Smooth muscle cell of the brain vasculature (primary cell): ENCODE measurements around the gene GATAD2B.
"Not testable (repeated sequence)": the region's sequence is repeated elsewhere in the genome, so short reads cannot be mapped to it uniquely, and the experiment has no call there.

Experiments
- DNase-seq: peaks from one replicate; pipeline ENCODE4 v3.0.0-alpha.2; 2012; ENCODE audit warnings: low read depth, low spot score

The GATAD2B gene

DNA sequence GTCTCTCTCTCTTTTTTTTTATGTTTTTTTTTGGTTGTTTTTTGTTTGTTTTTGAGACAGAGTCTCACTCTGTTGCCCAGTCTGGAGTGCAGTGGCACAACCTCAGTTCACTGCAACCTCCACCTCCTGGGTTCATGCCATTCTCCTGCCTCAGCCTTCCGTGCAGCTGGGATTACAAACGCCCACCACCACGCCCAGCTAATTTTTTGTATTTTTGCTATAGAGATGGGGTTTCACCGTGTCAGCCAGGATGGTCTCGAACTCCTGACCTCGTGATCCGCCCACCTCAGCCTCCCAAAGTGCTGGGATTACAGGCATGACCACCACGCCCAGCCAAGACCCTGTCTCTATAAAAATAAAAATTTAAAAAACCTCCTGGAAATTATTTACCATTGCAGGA lies 88.8 kb downstream of the GATAD2B start:
- not testable (repeated sequence) for DNase-seq

DNA sequence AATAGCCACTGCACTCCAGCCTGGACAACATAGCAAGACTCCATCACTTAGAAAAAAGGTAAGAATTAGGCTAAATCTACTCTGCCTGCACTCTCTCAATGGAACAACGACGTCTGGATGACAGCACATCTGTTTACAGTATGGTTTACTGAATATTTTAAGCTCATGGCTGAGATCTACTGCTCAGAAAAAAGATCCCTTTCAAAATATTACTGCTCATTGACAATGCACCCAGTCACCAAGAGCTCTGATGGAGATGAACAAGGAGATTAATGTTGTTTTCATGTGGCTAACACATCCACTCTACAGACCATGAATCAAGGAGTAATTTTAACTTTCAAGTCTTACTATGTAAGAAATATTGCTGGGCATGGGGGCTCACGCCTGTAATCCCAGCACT lies 89.6 kb downstream of the GATAD2B start:
- DNase-seq, result no peak

DNA sequence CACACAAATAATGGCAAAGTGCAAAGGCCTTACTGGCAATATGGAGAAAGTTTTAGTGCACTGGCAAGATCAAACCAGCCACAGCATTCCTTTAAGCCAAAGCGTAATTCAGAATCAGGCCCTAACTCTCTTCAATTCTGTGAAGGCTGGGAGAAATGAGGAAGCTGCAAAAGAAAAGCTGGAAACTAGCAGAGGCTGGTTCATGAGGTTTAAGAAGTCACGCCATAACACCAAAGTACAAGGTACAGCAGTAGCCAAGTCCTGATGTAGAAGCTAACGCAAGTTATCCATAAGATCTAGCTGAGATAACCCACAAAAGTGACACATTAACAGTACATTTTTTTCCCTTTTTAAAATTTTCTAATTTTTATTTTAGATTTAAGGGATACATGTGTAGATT lies 90.5 kb downstream of the GATAD2B start:
- no peak for DNase-seq

DNA sequence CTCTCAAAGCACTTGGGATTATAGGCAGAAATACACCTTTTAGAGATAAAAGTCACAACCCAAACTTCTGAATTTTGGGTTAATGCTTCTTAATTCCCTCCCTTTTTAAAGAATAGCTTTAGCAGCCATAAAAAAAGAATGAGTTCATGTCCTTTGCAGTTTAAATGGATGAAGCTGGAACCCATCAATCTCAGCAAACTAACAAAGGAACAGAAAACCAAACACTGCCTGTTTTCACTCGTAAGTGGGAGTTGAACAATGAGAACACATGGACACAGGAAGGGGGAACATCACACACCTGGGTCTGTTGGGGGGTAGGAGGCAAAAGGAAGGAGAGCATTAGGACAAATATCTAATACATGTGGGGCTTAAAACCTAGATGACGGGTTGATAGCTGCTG lies 91.7 kb downstream of the GATAD2B start:
- DNase-seq, result no peak

DNA sequence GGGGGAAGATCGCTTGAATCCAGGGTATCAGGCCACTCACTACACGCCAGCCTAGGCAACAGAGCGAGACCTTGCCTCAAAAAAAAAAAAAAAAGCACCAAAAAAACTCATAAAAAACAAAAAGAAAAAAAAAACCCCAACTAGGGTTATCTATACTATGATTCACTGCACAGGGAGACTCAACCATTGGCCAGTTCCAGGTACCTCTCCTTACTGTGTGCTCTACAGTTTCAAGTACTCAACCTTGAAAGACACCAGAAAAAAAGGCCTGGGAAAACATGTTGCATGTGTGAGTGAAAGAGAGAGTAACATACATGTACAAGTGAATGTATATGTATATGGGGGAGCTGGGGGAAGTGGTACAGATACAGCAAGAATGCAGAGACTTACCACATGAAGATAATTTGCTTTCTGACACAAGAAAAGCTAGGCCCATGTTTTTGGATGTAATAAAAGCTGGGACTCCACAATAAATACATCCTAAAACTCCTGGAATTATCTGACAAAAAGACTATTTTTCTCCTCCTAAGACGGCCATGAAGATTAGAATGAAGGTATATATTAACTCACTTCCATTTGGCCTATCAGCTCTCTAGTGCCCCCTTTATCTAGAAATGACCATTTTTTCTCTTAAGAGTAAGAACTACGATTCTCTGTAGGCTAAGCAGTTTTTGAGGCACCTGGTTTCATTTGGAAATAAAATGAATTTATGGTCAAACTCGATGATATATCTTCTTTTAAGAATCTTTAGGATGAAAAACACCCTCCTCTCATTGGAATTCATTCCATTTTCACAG lies 95.4 kb downstream of the GATAD2B start:
- DNase-seq, result no peak

DNA sequence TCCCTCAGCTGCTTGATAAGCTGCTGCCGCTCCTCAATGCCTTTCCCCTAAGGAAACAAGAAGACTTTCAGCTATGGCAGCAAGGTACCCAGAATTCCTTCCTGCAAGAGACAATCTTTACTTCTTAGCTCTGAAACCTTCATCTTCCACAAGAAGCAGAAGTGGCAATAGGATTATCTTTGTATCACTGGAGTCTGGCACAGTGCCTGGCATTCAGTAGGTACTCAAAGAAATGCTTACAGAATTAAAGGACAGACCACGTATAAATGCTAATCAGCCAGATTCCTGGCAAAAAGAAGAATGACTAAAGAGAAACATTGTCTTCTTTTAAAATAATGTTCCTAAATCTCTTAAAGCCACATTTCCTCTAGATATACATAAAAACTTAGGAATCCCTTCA lies 103.9 kb downstream of the GATAD2B start:
- DNase-seq, result no peak

DNA sequence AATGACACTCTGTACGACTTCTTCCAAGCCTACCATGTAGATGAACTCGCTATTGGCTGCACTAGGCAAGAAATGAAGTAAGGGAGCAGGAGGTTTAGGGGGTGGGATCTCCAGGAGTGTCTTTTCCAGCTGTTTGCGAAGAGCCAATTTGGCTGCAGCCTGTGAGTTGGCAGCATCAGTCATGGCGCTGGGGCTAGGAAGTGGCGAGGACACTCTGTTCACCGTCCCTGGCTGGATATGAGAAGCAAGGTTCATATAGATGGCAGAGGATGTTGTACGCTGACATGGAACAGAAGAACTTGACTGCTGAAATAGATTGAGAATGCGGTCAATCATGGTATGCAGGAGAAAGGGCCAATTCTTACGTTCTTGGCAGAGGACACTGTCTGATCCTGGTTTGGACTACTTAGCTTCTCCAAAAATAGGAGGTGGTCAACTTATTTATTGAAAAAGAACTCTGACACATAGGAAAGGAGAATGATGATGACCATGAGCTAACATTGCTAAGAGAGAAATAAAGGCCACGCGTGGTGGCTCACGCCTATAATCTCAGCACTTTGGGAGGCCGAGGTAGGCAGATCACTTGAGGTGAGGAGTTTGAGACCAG lies 106.4 kb downstream of the GATAD2B start:
- no peak for DNase-seq

DNA sequence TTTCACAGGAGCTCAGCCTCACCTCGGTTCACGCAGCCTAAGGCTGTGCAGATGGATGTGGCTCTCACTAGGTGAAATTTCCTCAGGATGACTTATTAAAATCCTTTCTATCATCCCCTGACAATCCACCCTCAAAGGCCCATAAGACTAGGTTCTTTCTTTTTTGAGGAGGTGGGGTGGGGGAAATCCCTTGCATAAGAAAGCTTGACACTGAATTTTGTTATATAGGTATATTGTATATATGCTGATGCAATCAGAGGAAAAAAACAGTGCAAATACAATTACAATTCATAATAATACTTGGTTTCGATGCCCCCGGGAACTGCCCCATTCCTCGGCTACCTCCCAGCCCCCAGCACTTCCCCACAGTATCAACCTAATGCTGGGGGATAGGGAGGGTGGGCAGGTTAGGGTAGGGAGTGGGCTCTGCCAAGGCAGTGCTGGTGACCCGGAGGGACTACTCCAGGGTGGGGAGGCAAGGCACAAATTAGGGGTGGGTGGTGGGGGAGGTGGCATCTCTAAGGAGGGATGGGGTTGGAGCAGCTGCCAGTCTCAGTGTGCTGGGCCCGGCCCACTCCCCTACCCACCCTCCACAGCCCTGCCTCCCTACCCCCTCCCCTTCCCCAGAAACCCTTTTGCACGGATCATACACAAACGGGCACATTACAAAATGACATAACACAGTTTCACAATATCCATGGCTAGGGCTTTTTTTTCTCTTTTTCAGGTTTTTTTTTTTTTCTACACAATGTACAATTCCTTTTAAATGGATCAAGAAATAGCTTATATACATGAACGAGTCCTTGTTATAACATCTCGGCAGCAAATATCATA lies 116.7 kb downstream of the GATAD2B start:
- DNase-seq, result no peak

DNA sequence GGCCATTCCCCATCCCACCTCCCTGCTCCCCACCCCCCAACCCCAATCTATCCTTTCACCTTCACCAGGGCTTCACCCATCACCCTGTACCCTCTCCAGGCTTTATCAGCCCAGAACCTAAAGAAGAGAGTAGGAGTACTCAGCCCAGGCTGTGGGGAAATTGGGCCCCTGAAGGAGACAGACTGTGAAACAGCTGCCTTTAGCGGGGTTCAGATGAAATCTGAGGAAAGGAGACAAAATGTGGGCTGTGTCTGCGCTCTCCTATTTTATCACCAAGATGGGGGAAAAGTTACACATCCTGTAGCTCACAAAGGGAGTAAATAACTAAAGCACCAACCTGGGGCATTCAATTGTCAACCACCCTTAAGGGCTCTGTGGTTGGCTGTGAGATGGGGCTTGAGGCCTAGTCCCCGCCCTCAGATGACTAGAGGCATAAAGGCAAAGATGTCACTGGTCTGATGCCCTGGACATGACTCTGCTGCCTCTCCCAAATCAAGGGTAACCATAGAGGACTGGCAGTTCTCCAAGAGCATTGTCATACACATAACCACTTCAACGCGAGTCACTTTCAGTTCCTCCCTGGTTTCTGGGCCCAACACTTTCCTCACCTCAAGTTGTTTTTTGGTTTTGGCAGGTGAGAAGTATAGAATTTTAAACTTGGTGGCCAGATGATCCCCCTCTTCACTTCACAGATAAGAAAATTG lies 117.6 kb downstream of the GATAD2B start:
- DNase-seq, result no peak

DNA sequence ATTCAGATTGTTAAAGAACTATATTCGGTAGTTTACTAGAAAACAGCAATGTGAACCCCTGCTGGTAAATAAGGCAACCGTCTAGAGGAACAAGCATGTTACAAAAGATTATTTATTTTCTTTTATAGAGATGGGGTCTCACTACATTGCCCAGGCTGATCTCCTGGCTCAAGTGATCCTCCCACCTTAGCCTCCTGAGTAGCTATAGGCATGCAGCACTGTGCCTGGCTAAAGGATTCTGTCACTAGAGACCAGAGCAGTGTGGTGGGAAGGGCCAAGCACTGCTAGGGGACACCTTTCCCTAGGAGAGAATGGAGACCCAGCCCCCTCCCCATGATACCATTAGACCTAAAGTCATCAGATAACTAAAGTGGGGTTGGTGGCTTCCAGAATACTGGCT lies 118.7 kb downstream of the GATAD2B start:
- no peak for DNase-seq

DNA sequence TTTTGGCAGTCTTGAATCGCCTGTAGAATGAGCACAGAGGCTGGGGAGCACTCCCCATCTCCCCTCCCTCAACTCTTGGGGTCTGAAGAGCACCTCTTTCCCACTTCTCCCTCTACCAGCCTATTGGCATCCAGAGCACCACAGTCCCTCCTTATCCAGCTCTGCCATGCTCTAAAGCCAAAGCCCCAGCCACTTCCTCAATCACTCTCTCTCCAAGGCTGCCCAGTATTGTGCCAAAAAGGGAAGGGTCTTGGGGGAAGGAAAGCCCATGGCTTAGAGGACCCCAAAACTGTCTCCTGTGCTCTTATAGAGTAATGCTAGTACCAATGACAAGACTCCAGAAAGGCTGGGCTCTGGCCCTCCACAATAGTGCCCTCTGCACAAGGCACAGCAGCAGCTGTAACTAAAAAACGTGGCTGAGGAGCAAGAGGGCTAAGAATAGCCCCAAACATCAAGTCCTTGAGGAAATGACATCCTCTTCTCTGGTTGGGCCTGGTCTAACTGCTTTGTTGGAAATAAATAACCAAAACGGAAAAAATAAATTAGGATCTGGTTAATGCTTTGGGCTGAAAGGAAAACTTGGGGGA lies 119.2 kb downstream of the GATAD2B start:
- DNase-seq, result no peak

DNA sequence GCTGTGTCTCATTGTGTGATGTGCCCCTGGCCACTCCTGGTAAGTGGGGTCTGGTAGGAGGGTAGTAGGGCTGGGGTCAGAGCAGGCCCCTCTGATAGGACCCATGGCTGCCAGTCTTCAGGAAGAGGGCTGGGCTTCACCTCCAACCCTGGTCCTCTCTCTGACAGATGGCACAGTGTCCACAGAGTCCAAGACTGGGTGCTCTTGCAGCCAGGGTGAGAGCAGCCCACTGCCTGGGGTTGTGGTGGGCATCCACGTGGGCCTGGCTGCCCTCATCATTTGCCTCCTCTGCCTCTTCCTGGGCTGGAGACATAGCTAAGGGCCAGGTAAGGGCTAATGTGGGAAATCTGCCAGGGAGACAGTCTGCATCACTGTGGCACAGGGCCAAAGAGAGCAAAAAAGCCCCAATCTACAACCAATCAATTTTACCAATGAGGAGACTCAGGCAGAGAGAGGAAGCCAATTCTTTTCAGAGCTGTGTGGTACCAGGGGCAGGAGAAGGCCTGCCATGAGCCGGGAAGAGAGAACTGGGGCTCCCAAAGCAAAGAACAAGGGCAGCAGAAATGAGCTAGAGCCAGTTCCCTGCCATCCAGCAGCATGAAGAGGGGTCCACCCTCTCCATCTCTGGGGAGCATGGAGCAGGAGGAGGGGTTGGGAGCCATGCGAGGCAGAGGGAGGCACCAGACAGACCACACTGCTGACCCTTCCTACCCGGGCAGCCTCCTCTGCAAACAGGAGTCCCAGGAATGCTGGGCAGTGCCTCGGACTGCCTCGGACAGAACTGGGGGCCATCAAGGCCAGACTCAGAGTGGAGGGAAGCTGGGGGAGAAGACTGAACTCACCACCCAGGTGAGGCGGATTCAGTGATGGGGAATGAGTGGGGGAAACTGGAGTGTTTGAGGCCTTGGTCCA lies 120.7 kb downstream of the GATAD2B start:
- no peak for DNase-seq

DNA sequence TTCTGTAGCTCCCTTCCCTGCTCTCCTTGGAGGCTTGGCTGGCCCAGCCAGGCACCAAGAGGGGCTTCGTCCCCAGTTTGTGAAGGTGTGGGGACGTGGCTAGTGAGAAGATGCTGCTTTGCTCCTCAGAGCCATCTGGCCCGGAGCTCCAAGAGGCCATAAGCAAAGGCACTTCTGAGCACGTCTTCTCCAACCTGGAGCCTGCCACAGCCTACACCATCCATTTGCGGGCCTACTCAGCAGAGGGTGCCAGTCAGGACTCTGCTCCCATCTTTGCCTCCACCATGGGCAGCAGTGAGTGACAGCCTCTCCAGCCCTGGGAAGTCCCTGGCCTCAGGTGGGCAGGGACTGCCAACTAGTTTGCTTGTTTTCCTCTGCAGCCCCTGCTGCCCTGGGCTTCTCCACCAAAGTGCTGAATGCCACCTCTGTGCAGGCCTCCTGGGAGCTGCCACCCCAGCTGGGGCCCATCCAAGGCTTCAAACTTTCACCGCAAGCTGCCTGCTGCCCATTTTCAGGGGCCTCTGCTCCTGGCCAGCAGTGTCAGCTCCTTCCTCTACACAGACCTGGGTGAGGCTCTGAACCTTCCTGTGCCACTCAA lies 121.6 kb downstream of the GATAD2B start:
- no peak for DNase-seq

DNA sequence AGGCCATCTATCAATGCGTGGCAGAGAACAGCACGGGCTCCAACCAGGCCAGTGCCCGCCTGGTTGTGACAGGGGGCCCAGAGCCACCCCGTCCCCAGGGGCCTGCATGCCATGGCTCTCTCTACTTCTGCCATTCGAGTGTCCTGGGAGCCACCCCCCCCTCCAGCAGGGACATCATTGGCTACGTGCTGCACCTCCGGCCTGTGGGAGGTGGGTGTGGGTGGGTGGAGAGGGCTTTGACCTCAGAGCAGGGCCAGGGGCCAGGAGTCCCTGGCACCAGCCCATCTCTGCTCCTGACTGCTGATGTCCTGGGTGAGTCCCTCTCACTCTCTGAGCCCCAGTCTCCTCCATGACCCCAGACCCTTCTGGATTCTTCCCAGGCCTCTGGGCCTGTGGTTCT lies 122.3 kb downstream of the GATAD2B start:
- no peak for DNase-seq

DNA sequence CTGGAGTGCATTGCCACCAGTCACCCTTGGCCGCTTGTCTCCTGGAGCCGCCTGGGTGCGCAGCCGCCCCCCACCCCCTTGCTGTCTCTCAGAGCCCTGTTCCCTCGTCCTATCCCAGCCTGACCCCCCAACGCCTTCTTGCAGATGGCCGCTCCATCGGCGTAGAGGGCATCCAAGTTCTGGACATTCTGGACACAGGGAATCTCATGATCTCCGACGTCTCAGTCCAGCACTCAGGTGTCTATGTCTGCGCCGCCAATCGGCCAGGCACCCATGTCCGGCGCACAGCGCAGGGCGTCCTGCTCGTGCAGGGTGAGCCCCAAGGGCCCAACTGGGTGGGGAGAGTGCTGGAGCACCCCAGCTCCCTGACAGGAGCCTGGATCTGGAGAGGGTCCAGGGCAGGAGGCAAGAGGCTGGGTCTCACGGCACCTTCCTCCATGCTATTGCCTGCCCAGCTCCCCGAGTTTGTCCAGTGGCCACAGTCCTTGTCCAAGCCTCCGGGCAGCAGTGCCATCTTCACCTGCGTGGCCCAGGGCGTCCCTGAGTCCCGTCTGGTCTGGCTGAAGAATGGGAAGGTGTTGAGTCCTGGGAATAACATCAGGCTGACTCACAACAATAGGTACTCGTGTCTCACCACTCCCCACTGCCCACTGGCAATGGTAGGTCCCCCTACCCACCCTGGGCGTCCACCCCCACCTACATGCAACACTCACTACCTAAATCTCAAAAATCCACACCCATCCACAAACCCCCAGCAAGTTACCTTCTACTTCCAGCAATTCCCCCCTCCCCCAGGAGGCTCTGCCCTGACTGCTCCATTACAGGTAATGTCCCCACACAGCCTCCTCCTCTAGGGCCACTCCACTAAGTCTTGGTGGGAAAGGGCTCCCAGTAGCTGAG lies 123.0 kb downstream of the GATAD2B start:
- no peak for DNase-seq

DNA sequence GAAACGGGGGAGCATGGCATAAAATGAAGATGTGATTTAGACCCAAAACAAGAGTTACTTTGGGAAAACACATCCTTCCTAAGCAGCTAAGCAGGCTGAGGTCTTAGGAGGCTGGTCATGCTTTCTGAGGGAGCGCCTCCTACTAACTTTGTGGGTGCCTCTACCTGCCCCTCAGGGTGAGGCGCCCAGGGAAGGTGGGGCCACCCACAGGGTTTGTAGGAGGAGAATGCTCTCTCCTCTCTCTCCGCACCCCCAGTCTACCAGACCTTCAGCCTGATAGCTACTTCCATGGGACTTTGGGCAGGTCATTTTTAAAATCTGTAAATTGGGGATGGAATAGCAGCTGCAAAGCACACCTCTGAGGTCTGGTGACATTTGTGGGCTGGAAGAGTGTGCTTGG lies 123.8 kb downstream of the GATAD2B start:
- no peak for DNase-seq

DNA sequence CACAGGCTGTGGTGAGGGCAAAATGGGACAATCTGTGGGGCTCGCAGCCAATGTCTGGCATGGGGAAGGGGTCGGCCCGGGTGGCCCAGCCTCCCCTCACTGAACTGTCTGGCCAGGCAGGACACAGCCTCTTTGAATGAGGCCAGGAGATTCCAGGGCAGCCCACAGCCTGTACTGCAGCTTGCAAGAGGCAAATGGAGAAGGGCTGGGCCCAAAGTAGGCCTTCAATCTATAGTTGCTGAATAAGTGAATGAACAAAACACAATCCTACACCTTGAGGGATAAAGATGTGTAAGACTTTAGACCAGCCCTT lies 124.3 kb downstream of the GATAD2B start:
- DNase-seq, result no peak

DNA sequence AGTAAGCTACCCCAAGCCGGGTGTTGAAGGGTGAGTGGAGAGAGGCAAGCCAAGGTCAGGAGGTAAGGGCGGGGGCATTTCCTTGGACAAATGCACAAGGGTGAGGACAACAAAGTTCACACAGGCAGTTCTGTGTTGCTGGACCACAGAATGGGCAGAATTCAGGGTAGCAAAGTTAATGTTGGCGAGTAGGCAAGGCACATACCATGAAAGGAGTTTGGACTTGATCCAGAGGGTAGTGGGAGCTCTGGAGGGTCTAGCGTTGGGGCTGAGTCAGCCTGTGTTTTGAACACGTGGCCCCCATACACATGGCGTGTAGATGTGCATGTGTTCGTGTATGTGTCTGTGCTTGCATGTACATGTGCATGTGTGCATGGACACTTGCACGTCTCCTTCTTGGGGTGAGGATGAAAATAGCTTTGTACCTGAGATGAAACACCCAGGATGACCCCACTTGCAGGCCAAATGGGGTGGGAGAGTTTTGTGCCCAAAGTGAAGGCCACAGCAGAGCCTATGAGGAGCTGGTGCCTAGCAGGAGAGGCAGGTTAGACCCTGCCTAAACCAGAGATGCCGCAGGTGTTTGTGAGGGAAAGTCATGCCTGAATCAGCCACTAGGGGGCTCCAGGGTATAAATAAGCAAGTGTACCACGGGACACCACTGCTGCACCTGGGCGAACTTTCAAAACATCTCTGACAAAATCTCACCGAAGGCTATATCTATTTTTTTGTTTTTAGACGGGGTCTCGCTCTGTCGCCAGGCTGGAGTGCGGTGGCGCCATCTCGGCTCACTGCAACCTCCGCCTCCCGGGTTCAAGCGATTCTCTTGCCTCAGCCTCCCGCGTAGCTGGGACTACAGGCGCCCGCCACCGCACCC lies 125.7 kb downstream of the GATAD2B start:
- no peak for DNase-seq
